ENCODE results near the gene RDH12.
"Not testable (repeated sequence)": the region's sequence is repeated elsewhere in the genome, so short reads cannot be mapped to it uniquely, and the experiment has no call there.

RDH12 gene

GRCh38 chr14:67701492-67701891 is at the start of gene RDH12:
Gene RDH12 (plus strand): TSS chr14:67701886. CDS start chr14:67722643, 20,757 bp downstream.
- not testable (repeated sequence) for DNase-seq

GRCh38 chr14:67652189-67652588 is 49.5 kb upstream of the RDH12 start:
- no peak for DNase-seq

GRCh38 chr14:67653651-67654280 is 47.9 kb upstream of the RDH12 start:
- DNase-seq, result no peak

GRCh38 chr14:67663633-67664032 is 38.1 kb upstream of the RDH12 start:
- no peak for DNase-seq

- DNase-seq, result no peak
Observed at GRCh38 chr14:67665868-67666267, 35.8 kb upstream of the RDH12 start.

- DNase-seq, result peak; percentile 16
Observed at GRCh38 chr14:67666750-67667449, 34.8 kb upstream of the RDH12 start.

- no peak for DNase-seq
Observed at GRCh38 chr14:67668559-67668958, 33.1 kb upstream of the RDH12 start.

GRCh38 chr14:67673451-67673850 is 28.2 kb upstream of the RDH12 start:
- no peak for DNase-seq

GRCh38 chr14:67674139-67674479 is 27.6 kb upstream of the RDH12 start:
- peak; percentile 60 for DNase-seq

- DNase-seq, result peak; percentile 81
Observed at GRCh38 chr14:67674480-67675218, 27.0 kb upstream of the RDH12 start, which contains the start of gene VTI1B. Gene VTI1B (minus strand): TSS chr14:67674632. CDS start chr14:67674489, 143 bp downstream.

- DNase-seq, result no peak
Observed at GRCh38 chr14:67675219-67675582, 26.5 kb upstream of the RDH12 start.

GRCh38 chr14:67679006-67679405 is 22.7 kb upstream of the RDH12 start:
- no peak for DNase-seq

- DNase-seq, result no peak
Observed at GRCh38 chr14:67680121-67680602, 21.5 kb upstream of the RDH12 start.

- no peak for DNase-seq
Observed at GRCh38 chr14:67680941-67681340, 20.7 kb upstream of the RDH12 start.

- no peak for DNase-seq
Observed at GRCh38 chr14:67683842-67684241, 17.8 kb upstream of the RDH12 start.

GRCh38 chr14:67690011-67690410 is 11.7 kb upstream of the RDH12 start:
- no peak for DNase-seq

- DNase-seq, result peak; percentile 89
Observed at GRCh38 chr14:67694791-67695393, 6.8 kb upstream of the RDH12 start.

GRCh38 chr14:67695394-67695949 is 6.2 kb upstream of the RDH12 start, which contains the start of gene RDH11:
Gene RDH11 (minus strand): TSS chr14:67695764. CDS start chr14:67695703, 61 bp downstream.
- peak; percentile 92 for DNase-seq

- DNase-seq, result no peak
Observed at GRCh38 chr14:67697006-67697405, 4.7 kb upstream of the RDH12 start.

- DNase-seq, result no peak
Observed at GRCh38 chr14:67698179-67698578, 3.5 kb upstream of the RDH12 start.

- no peak for DNase-seq
Observed at GRCh38 chr14:67703997-67704396, 2.3 kb downstream of the RDH12 start.

GRCh38 chr14:67704484-67705089 is 2.9 kb downstream of the RDH12 start:
- peak; percentile 70 for DNase-seq

Data from NCI-H1105 treated with DMSO at 0.1 percent for 48 hours (cell line).